HCT116 (cell line): ENCODE measurements around the gene ELF1. TPM values are rescaled to one million over a fixed set of nuclear protein-coding genes. Genes with fewer than 3 reads are reported as not detected.

Experiments used
- ATAC-seq: fragments of 200-7000 bp; cut with Tn5 transposase; 2 replicates; pipeline ENCODE4 v1.9.1; 2020; ENCODE audit warnings: mild to moderate bottlenecking, moderate library complexity
- BruUV-seq: library from RNA; stranded (reverse); fragments of 400-500 nt; replicated peaks from 2 replicates; lab custom pipeline; 2021; lab: Mats Ljungman, UMichigan
- CTCF ChIA-PET: fragments of 300-600 bp; sonication (Branson Sonifier 250); formaldehyde crosslinking; loops from one replicate; lab custom pipeline; 2021; ENCODE audit warnings: antibody characterized with exemption; lab: Charles Lee
- POLR2A ChIA-PET: fragments of 300-600, 350-600 bp; sonication (Branson Sonifier 250); formaldehyde crosslinking; loops from one replicate; lab custom pipeline; 2021; ENCODE audit warnings: antibody characterized with exemption; lab: Charles Lee
- RAD21 ChIA-PET, 2 experiments: fragments of 300-600 bp; sonication (Branson Sonifier 250); formaldehyde crosslinking; loops; one replicate each; lab custom pipeline; 2023; ENCODE audit warnings: low total read pairs in 2 of 2; ENCODE audit not compliant: uncharacterized antibody in 2 of 2, unreplicated experiment in 2 of 2, low non-redundant PET in 1 of 2; lab: Charles Lee
- DNase-seq: peaks from one replicate; pipeline ENCODE4 v3.0.0-alpha.2; 2010; ENCODE audit warnings: low read depth, low spot score
- H2AFZ ChIP-seq: fragments of 200-600 bp; shearing (Covaris generic), sonication (generic); 2 replicates; pipeline ENCODE4 v1.6.1; 2017; ENCODE audit warnings: low read depth, mixed run types, mixed read lengths, antibody characterized with exemption, low read length; ENCODE audit not compliant: poor library complexity, severe bottlenecking
- H3K27ac ChIP-seq: 2 replicates; pipeline ENCODE4 v1.5.1; 2012; ENCODE audit warnings: low read depth, low read length
- H3K27me3 ChIP-seq: fragments of 200-600 bp; sonication (generic); 2 replicates; pipeline ENCODE4 v1.6.1; 2016; ENCODE audit warnings: mixed run types, low read length, mixed read lengths; ENCODE audit not compliant: insufficient read depth
- H3K36me3 ChIP-seq, 2 experiments: fragments of 200-500 bp in 1 of 2; fragments of 200-600 bp in 1 of 2; sonication (Bioruptor generic) in 1 of 2; sonication (generic) in 1 of 2; 2 replicates each; pipeline versions ENCODE4 v1.5.1 to v1.6.1; 2014 to 2016; ENCODE audit warnings: low read length in 2 of 2, inconsistent platforms in 1 of 2, mixed read lengths in 1 of 2, mixed run types in 1 of 2; ENCODE audit not compliant: insufficient read depth in 2 of 2, control insufficient read depth in 1 of 2
- H3K4me1 ChIP-seq, 2 experiments: fragments of 200-600 bp in 1 of 2; sonication (generic) in 1 of 2; 2 replicates each; pipeline versions ENCODE4 v1.5.1 to v1.6.1; 2012 to 2017; ENCODE audit warnings: low read length in 2 of 2, inconsistent platforms in 1 of 2, mild to moderate bottlenecking in 1 of 2, mixed read lengths in 1 of 2, mixed run types in 1 of 2, moderate library complexity in 1 of 2; ENCODE audit not compliant: insufficient read depth in 2 of 2, control insufficient read depth in 1 of 2
- H3K4me2 ChIP-seq: fragments of 200-600 bp; sonication (generic); 2 replicates; pipeline ENCODE4 v1.6.1; 2017; ENCODE audit warnings: mixed run types, low read length, mixed read lengths
- H3K4me3 ChIP-seq, 2 experiments: fragments of 200-600 bp in 1 of 2; sonication (generic) in 1 of 2; replicated peaks in 1 of 2; 2 replicates each; pipeline ENCODE4 v1.5.1; 2011 to 2016; ENCODE audit warnings: low read length in 2 of 2, control low read depth in 1 of 2, low read depth in 1 of 2, mild to moderate bottlenecking in 1 of 2, mixed read lengths in 1 of 2, mixed run types in 1 of 2
- H3K79me2 ChIP-seq: fragments of 200-600 bp; sonication (generic); 2 replicates; pipeline ENCODE4 v1.6.1; 2017; ENCODE audit warnings: mild to moderate bottlenecking, mixed run types, low read length, moderate library complexity, mixed read lengths; ENCODE audit not compliant: insufficient read depth
- H3K9ac ChIP-seq: fragments of 200-600 bp; sonication (generic); 2 replicates; pipeline ENCODE4 v1.6.1; 2016; ENCODE audit warnings: low read length, mixed read lengths
- H3K9me2 ChIP-seq: fragments of 200-600 bp; sonication (generic), shearing (Covaris generic); 2 replicates; pipeline ENCODE4 v1.6.1; 2017; ENCODE audit warnings: mixed run types, mild to moderate bottlenecking, moderate library complexity; ENCODE audit not compliant: insufficient read depth
- H3K9me3 ChIP-seq, 2 experiments: fragments of 200-500 bp in 1 of 2; fragments of 200-600 bp in 1 of 2; sonication (Bioruptor generic) in 1 of 2; sonication (generic) in 1 of 2; 2 replicates each; pipeline ENCODE4 v1.6.1; 2014 to 2017; ENCODE audit warnings: low read length in 2 of 2, mixed read lengths in 2 of 2, inconsistent platforms in 1 of 2, low read depth in 1 of 2, mild to moderate bottlenecking in 1 of 2, mixed run types in 1 of 2, moderate library complexity in 1 of 2; ENCODE audit not compliant: control insufficient read depth in 1 of 2, insufficient read depth in 1 of 2
- H4K20me1 ChIP-seq: fragments of 200-600 bp; sonication (generic), shearing (Covaris generic); 2 replicates; pipeline ENCODE4 v1.6.1; 2017; ENCODE audit warnings: mixed run types, mild to moderate bottlenecking, moderate library complexity; ENCODE audit not compliant: insufficient read depth
- CEBPB ChIP-seq: IDR thresholded peaks from 2 replicates; pipeline ENCODE4 v1.6.1; 2012; ENCODE audit warnings: low read depth
- CTCF ChIP-seq, 3 experiments: fragments of 200-600 bp in 1 of 3; sonication (generic) in 1 of 3; IDR thresholded peaks in 2 of 3; conservative IDR thresholded peaks in 1 of 3; 2 replicates each; pipeline ENCODE4 v1.5.1; 2012 to 2017; ENCODE audit warnings: low read depth in 2 of 3, low read length in 2 of 3, antibody characterized with exemption in 1 of 3, borderline replicate concordance in 1 of 3, control low read depth in 1 of 3, mild to moderate bottlenecking in 1 of 3, mixed read lengths in 1 of 3, mixed run types in 1 of 3, moderate library complexity in 1 of 3; ENCODE audit not compliant: insufficient read depth in 1 of 3
- ELF1 ChIP-seq: IDR thresholded peaks from 2 replicates; pipeline ENCODE4 v1.6.1; 2012; ENCODE audit warnings: low read depth, borderline replicate concordance
- EZH2 ChIP-seq: fragments of 200-600 bp; sonication (generic); IDR thresholded peaks from 2 replicates; pipeline ENCODE4 v1.6.1; 2017; ENCODE audit warnings: antibody characterized with exemption, mixed run types
- EZH2phosphoT487 ChIP-seq: fragments of 200-600 bp; IDR thresholded peaks from 2 replicates; pipeline ENCODE4 v1.6.1; 2018; ENCODE audit warnings: antibody characterized with exemption, borderline replicate concordance
- FOSL1 ChIP-seq: IDR thresholded peaks from 2 replicates; pipeline ENCODE4 v1.6.1; 2012; ENCODE audit warnings: low read depth
- JUND ChIP-seq: IDR thresholded peaks from 2 replicates; pipeline ENCODE4 v1.6.1; 2012
- MAX ChIP-seq: IDR thresholded peaks from 2 replicates; pipeline ENCODE4 v1.6.1; 2012
- POLR2A ChIP-seq: IDR thresholded peaks from 2 replicates; pipeline ENCODE4 v1.7.0; 2011; ENCODE audit warnings: borderline replicate concordance; ENCODE audit not compliant: insufficient read depth, insufficient read length; ENCODE audit errors: extremely low read depth
- POLR2AphosphoS5 ChIP-seq: IDR thresholded peaks from 2 replicates; pipeline ENCODE4 v1.6.1; 2011; ENCODE audit warnings: mild to moderate bottlenecking, low read depth, low read length, moderate library complexity
- RAD21 ChIP-seq: IDR thresholded peaks from 2 replicates; pipeline ENCODE4 v1.6.1; 2012; ENCODE audit warnings: low read depth, mild to moderate bottlenecking
- SP1 ChIP-seq: IDR thresholded peaks from 2 replicates; pipeline ENCODE4 v1.6.1; 2012; ENCODE audit warnings: low read depth
- TCF7L2 ChIP-seq: IDR thresholded peaks from 2 replicates; pipeline ENCODE4 v1.7.0; 2011; ENCODE audit warnings: borderline replicate concordance, inconsistent platforms; ENCODE audit not compliant: insufficient read depth, insufficient read length; ENCODE audit errors: extremely low read depth
- YY1 ChIP-seq: IDR thresholded peaks from 2 replicates; pipeline ENCODE4 v1.6.1; 2011; ENCODE audit warnings: low read length, low read depth, moderate library complexity, mild to moderate bottlenecking; ENCODE audit not compliant: insufficient replicate concordance; ENCODE audit errors: extremely low read depth
- ZFX ChIP-seq: fragments of 450-650 bp; IDR thresholded peaks from 2 replicates; pipeline ENCODE4 v1.6.1; 2017
- ZNF274 ChIP-seq: fragments of 200-500 bp; sonication (Bioruptor generic); IDR thresholded peaks from 2 replicates; pipeline ENCODE4 v1.6.1; 2014; ENCODE audit warnings: mild to moderate bottlenecking, low read depth, low read length, inconsistent platforms
- intact Hi-C: fragments of 100-400 bp; cut with micrococcal nuclease; formaldehyde crosslinking; loops from 2 replicates; pipeline ENCODE4 v1.10.0; 2022
- total RNA-seq: library from RNA; stranded (reverse); gene quantifications from one replicate; pipeline ENCODE4 v1.2.1, GENCODE V29; 2021; ENCODE audit not compliant: unreplicated experiment
- TF ChIP-seq, protein P1 (sequence below): IDR thresholded peaks from 2 replicates; pipeline ENCODE4 v1.6.1; 2011; ENCODE audit warnings: mild to moderate bottlenecking, low read length, moderate library complexity; ENCODE audit not compliant: insufficient replicate concordance; ENCODE audit errors: extremely low read depth

ELF1 gene
- total RNA-seq, 1 experiment from 2014 or later: 30.0 TPM

DNA sequence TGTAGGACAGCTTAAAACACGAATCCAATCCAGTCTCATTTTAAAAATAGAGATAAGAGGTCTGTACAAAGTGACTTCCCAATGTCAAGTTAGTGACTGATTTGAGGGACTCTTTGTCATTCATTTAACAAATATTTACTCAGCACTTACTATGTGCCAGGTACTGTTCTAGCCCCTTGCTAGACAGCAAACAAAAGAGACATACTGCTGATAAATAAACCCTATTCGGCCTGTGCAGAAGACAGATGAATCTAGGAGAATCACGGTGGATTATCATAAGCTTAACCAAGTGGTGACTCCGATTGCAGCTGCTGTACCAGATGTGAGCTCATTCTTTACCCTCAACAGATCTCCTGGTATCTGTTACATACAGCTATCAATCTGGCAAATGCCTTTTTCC, 6.4 kb upstream of the ELF1 start:
- Histone ChIP-seq H3K79me2 (no peaks in the 10 kb centered on the region), H4K20me1 (no peaks in the 10 kb centered on the region), H2AFZ (no peak overlapping the region), H3K4me3 (no peak overlapping the region), H3K27ac (no peak overlapping the region), H3K9ac (no peak overlapping the region), H3K9me3 (no peaks in the 10 kb centered on the region), H3K4me1 (no peaks in the 10 kb centered on the region), H3K36me3 (no peaks in the 10 kb centered on the region), H3K4me2 (no peak overlapping the region), H3K27me3 (no peaks in the 10 kb centered on the region), H3K9me2 (no peaks in the 10 kb centered on the region)
- CTCF ChIA-PET: no interaction called here
- no TSS peak for BruUV-seq
- intact Hi-C loops: loop anchor here (5.0 kb wide), 1 partner anchor 248 kb away; no protein-coding TSS in a partner anchor
- no peak for DNase-seq
- RAD21 ChIA-PET: no interaction called here
- no peak for TF ChIP-seq POLR2A
- TF ChIP-seq EZH2: no peak
- no peak for TF ChIP-seq CTCF (IDR thresholded peaks at IDR 0.05 in 2 of 3, conservative IDR thresholded peaks at IDR 0.05 in 1 of 3; ENCODE audit: borderline replicate concordance in 1 of 3, insufficient read depth in 1 of 3, low read depth in 2 of 3, low read length in 2 of 3)
- TF ChIP-seq, protein P1, sequence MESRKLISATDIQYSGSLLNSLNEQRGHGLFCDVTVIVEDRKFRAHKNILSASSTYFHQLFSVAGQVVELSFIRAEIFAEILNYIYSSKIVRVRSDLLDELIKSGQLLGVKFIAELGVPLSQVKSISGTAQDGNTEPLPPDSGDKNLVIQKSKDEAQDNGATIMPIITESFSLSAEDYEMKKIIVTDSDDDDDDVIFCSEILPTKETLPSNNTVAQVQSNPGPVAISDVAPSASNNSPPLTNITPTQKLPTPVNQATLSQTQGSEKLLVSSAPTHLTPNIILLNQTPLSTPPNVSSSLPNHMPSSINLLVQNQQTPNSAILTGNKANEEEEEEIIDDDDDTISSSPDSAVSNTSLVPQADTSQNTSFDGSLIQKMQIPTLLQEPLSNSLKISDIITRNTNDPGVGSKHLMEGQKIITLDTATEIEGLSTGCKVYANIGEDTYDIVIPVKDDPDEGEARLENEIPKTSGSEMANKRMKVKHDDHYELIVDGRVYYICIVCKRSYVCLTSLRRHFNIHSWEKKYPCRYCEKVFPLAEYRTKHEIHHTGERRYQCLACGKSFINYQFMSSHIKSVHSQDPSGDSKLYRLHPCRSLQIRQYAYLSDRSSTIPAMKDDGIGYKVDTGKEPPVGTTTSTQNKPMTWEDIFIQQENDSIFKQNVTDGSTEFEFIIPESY: no peak
- no peak for TF ChIP-seq ELF1
- no peak for TF ChIP-seq POLR2AphosphoS5
- TF ChIP-seq MAX: no peak
- TF ChIP-seq FOSL1: no peak
- no peak for TF ChIP-seq YY1
- TF ChIP-seq TCF7L2: no peak
- TF ChIP-seq EZH2phosphoT487: no peak
- TF ChIP-seq SP1: no peak
- no peak for TF ChIP-seq ZFX
- TF ChIP-seq CEBPB: no peak
- no peak for TF ChIP-seq ZNF274
- TF ChIP-seq JUND: no peak
- TF ChIP-seq RAD21: no peak
- POLR2A ChIA-PET: no interaction called here
- ATAC-seq: no peak
